Fibroblast of skin of abdomen (primary cell): ENCODE measurements around the gene TTPAL.
"Not testable (repeated sequence)": the region's sequence is repeated elsewhere in the genome, so short reads cannot be mapped to it uniquely, and the experiment has no call there.

Experiments
- DNase-seq: peaks from one replicate; pipeline ENCODE4 v3.0.0-alpha.2; 2013

TTPAL gene

DNA sequence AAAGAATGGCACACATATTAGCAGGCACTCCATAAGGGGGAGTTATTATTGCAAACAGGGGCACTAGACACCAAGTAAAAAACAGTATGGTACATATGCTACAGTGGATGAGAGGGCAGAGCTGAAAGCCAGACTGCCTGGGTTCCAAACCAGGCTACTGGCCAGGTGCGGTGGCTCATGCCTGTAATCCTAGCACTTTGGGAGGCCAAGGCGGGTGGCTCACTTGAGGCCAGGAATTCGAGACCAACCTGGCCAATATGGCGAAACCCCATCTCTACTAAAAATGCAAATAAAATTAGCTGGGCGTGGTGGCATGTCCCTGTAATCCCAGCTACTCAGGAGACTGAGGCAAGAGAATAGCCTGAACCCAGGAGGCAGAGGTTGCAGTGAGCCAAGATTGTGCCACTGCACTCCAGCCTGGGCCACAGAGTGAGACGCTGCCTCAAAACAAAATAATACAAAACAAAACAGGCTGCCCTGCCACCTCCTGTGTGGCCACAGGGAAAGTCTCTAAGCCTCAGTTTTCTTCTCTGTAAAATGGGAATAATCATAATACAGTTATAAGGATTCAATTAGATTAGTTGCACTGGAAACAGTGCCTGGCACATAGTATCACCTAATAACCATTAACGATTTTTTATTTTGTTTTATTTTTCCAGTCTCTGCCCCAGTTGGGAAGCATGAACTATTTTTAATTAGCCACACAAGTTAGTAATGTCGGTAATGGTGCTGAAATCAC lies 7.5 kb upstream of the TTPAL start:
- no peak for DNase-seq

DNA sequence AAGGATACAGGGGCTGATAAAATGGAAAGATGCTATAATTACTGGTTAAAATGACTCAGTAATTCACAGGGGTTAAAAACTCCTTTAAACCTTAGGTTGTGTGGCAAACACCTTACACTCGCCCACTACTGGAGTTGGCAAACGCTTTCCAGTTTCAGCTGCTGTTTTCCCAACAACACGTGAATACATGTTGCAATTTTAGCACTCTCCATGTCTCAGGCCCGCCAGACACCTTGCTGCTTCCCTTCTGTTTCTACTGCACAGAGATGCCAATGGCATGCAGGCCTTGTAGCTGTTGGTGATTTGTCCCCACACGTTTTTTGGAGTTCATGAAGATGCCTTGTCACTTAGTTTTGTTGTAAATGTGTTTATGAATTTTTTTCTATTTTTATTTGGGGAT lies 5.3 kb upstream of the TTPAL start:
- DNase-seq = no peak

DNA sequence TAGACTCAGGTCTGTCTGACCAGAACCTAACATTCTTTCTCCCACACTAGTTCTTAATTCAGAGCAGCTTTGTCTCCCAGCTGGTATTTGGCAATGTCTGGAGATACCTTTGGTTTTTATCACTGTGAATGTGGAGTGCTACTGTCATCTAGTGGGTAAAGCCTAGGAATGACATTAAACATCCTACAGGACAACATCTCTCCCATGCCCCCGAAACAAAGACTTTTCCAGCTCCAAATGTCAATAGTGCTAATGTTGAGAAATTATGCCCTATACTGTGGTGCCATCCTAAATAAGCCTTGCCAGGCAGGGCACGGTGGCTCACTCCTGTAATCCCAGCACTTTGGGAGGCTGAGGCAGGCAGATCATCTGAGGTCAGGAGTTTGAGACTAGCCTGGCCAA lies 4.2 kb upstream of the TTPAL start:
- peak; percentile 65 for DNase-seq

DNA sequence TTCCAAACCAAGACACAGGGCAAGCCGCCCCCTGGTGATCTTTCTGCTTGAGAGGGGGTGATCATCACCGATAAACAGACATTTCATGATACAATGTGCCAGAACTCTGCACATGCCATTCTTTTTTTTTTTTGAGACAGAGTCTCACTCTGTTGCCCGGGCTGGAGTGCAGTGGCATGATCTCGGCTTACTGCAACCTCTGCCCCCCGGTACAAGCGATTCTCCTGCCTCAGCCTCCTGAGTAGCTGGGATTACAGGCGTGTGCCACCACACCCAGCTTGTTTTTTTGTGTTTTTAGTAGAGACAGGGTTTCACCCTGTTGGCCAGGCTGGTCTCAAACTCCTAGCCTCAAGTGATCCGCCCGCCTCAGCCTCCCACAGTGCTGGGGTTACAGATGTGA lies 3.4 kb upstream of the TTPAL start:
- DNase-seq = not testable (repeated sequence)

DNA sequence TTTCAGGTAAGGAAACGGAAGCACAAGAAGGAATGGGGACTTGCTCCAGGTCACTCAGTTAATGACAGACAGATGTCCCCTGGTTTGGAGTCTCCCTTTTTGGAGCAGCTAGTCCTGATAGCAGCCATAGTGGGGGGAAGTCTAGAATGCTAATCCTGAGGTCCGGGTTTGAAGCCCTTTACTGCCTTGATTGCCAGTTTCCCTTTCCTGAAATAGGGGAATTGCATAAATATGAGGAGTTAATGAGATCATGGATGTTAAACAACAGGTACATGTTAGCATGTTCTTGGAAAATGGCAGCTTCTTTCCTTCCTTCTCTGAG lies 341 bp upstream of the TTPAL start:
- DNase-seq = no peak

DNA sequence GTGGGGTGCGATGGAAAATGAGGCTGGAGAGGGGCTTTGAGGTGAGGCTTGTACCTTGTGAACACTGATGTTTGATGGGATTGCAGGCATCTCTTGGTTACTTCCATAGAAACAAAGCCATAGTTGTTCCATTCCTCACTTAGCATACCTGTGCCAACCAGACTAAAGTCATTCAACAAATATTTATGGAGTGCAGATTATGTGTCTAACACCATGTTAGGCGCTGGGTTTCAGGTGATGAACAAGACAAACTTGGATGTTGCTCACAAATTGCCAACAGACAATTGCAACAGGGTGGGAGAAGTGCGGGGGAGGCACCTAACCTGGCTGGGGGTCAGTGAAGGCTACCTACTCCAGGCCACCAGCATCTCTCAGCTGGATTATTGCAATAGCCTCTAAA lies 1.5 kb downstream of the TTPAL start:
- DNase-seq = no peak

DNA sequence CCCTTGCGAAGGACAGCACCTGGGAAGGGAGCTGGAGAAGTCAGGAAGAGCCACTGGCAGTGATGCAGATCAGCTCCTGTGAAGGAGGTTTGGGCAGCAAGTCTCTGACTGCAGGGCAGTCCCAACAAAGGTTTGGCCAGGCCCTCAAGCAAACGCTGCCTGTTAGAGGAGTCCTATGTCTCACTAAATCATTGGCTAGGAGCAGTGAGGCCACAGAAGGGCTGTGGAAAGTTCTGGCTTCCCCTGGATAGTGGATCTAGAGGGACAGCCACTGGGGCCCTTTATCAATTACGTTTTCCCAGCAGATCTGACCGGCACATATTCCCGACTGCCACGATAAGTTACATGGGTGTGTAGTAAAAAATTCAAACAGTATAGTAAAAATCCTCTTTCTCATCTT lies 2.5 kb downstream of the TTPAL start:
- no peak for DNase-seq

DNA sequence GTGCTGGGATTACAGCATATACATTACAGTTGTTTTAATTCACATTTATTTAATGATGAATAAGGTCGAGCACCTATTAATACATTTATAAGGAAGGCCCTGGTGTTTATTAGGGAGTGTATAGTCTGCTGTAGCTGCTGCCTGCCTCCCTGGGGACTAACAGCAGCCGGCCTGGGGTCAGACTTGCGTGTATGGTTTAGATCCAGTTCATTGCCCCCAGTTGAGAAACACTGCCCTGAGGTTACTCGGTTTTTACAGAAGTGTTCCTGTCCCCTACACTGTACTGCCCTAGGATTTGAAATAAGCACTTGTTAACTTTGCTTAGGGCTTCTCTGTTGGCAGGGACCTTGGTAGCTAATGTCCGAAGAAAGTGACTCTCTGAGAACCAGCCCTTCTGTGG lies 4.0 kb downstream of the TTPAL start:
- DNase-seq = no peak

DNA sequence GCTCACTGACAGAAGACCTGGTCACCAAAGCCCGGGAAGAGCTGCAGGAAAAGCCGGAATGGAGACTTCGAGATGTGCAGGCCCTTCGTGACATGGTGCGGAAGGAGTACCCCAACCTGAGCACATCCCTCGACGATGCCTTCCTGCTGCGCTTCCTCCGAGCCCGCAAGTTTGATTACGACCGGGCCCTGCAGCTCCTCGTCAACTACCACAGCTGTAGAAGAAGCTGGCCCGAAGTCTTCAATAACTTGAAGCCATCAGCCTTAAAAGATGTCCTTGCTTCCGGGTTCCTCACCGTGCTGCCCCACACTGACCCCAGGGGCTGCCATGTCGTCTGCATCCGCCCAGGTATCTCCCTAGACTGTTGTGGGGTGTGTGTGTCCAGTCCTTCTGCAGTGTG lies 4.4 kb downstream of the TTPAL start:
- no peak for DNase-seq

DNA sequence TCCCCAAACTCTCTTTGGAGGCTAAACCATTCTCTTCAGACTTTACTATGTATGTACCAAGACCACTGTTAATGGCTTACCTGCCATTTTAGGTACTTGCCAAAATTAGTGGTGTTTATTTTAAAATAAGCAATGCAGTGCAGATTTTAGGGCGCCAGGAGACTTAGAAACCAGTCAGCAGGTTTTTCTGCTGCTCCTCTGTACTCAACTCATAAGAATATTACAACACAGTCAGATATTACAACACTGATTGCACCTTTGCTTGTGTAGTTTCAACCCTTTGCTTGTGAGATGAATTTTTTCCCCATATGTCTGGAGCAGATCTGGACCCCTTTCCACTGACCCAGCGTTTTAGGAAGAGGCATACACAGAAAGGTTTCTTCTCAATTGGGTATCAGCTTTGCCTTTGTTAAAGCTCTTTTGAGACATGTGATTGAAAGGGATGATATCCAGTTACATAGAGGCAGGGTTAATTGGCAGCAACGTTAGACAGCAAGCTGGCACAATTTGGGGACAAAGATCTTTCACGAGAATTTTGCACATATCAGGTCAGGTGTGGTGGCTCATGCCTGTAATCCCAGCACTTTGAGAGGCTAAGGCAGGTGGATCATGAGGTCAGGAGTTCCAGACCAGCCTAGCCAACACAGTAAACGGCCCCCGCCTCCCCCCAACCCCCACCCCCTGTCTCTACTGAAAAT lies 6.2 kb downstream of the TTPAL start:
- DNase-seq = no peak

DNA sequence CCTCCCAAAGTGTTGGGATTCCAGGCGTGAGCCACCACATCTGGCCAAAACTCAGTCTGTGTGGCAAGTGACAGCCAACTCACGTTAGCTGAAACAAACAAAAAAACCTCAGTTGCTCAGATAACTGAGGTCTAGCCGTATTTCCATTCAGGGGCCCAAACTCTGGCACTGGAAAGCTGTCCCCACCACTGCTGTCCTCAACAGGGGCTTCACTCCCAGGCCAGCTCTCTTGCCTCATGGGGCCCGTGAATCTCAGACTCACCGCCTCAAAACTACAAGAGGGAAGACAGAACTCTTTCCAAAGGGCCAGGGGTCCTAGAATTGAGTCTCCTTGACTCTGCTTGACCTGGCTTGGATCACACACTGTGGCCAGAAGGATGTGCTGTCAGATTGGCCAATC lies 7.4 kb downstream of the TTPAL start:
- DNase-seq = no peak

DNA sequence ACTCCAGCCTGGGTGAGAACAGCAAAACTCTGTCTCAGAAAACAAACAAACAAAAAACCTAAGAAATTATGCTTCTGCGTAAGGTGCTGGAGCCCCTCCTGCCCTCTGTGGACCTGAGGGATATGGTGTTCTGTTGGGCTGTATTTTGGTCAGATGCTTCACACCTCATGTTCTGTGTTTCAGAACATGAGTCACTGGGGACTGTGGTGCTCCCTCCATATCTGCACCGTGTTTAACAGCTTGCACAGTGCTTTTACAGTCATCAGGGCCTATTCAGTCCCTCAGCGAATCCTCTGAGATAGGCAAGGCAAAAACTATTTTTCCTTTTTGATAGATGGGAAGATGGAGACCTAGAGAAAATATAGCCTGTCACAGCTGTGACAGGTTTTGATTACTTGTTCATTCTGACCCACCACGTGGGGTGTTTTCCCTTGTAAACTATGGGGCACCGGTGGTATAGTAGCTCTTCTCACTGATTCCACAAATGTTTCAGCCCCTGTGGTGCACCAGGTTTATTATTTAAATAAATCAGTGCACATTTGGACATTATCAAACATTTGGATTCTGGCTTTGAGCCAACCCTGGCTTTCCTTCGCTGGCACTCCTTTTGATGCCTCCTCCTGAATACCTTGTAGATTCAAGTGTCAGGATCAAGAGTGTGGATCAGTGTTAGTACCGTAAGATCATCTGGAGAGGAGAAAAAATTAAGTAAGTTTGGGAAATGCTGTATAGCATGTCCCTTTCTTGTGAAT lies 9.6 kb downstream of the TTPAL start:
- no peak for DNase-seq

DNA sequence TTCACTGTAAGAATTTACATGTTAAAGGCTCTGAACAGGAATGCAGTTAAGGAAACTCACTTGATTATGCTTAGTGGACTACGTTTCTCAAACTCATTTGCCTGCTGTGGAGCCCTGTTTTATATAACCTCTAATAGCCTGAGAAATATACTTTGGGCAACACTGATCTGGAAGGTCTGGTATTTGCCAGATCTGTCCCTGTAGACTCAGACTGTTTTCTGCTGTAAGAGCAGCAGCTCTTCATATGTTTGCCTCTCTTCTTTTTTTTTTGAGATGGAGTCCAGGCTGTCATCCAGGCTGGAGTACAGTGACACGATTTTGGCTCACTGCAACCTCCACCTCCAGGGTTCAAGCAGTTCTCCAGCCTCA lies 10.1 kb downstream of the TTPAL start:
- DNase-seq = no peak

DNA sequence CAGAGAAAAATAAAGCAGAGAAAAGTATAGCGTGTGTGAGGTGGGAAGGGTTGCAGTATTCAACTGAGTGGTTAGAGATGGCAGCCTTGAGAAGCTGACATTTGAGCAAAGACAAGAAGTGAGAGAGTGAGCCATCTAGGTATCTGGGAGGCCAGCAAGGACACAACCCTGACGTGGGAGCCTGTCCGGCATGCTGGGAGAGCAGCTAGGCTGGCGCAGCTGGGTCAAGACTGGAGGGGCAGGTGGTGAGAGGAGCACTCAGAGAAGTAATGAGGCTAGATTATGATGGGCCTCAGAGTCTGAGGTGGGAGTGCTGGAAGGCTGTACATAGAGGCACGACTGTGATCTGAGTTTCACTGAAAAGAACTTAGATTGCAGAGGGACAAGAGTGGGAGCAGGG lies 12.9 kb downstream of the TTPAL start:
- no peak for DNase-seq

DNA sequence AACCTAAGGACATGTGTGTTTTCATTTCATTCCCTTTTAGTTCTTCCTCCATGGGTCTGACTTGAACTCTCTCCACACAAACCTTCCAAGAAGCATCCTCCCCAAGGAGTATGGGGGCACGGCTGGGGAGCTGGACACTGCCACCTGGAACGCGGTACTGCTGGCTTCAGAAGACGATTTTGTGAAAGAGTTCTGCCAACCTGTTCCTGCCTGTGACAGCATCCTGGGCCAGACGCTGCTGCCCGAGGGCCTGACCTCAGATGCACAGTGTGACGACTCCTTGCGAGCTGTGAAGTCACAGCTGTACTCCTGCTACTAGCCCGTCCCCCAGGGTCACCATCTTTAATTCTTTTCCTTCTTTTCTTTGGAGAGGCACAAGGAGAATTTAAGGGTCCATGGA lies 13.5 kb downstream of the TTPAL start:
- DNase-seq = no peak

DNA sequence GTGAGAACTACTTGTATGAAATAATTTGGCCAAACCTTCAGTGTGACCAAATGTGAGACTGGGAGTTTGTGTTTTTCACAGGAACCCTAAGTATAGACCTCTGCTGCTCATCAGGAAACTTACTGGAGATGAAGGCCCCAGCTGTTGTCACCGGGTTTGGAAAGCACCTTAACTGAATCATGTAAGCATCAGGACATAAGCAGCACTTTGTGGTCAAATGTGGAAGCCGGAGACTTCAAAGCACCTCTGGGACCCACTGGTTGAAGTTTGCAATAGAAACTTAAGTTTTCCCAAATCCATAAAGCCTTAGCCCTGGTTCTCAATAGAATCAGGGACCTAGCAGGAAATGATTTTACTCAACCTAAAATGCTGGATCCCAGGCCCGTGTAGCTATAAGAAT lies 14.3 kb downstream of the TTPAL start:
- DNase-seq = no peak

DNA sequence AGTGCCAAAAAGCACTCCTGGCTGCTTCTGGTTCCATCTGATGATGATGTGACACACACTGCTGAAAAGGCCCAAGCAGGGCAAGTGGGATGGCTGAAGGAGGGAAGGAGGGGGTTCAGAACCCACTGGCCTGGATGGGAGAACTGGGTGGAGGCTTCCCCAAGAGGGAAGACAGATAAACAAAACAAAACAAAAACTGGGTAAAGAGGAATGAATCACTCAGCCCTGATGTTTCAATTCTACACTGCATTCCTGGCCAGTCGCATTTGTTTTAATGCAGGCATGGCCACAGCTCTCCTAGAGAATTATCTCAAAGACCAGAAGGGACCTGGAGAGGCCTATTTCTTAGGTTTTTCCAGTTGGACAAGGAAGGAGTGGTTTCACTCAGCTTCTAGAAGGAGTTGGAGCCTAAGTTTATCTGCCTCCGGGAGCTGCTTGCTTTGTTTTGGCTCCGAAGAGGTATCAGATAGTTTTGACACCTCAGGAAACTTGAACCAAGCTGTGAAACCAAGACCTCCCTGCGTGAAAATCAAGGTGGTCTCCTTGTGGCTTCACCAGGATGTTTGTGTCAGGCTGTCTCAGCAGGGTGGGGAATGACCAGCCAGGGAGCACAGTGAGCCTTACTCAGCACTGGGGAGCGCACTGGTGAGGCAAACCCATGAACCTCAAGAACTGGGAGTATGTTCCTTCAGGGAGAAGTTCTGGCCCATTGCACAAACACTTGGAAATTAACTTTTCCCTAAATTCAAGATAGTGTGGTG lies 16.1 kb downstream of the TTPAL start:
- DNase-seq = no peak

DNA sequence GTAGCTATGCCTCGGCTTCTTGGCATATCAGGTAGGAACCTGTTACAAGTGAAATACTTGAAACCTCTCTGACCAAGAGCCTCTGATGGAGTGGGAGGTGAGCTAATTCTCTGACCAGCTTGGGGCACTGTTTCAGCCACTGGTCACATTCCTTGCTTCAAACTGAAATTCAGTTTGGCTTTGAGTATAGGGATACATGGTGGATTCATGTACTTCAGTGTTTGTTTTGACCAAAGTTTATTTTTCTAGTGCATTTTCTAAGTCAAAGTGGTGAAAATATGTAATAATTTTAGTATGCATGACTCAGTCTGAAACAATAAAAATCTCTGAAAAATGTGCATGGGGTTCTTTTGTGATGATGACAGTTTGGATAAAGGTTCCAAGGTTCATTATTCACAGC lies 18.6 kb downstream of the TTPAL start:
- DNase-seq = peak; percentile 49

DNA sequence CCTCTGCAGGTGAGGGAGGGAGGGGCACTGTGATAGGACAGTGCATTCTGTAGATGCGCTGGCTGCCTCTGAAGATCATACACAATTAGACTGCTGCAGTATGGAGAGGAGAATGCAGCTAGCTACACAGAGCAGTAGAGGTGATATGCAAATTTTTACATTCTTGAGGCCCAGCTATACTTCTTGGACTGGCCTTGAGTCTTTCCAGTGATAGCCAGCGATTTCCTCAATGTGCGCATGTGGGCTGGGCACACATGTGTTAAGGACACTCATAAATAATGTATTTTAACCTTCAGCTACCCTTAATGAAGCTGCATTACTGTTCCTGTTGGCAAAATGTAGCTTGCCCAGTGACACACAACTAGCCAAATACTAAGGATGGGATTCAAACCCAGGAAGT lies 19.0 kb downstream of the TTPAL start:
- DNase-seq = no peak

DNA sequence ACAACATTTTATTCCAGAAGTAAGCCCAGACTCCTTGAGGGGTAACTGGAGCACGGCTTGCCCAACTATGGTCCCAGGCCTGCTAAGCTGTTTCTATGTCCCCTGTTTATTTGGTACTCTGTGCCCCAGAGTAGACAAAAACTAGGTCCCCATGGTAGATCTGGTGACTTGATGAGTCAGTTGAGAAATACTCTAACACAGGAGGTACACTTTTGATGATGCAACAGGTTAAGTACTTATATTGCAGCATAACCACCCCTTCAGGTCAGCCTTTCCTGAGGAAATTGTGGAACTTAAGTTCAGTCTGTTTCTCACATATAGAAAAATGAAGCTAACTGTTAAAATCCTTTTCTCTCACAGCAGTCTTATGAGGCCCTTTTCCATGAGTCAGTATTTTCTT lies 19.6 kb downstream of the TTPAL start:
- DNase-seq = peak; percentile 56

DNA sequence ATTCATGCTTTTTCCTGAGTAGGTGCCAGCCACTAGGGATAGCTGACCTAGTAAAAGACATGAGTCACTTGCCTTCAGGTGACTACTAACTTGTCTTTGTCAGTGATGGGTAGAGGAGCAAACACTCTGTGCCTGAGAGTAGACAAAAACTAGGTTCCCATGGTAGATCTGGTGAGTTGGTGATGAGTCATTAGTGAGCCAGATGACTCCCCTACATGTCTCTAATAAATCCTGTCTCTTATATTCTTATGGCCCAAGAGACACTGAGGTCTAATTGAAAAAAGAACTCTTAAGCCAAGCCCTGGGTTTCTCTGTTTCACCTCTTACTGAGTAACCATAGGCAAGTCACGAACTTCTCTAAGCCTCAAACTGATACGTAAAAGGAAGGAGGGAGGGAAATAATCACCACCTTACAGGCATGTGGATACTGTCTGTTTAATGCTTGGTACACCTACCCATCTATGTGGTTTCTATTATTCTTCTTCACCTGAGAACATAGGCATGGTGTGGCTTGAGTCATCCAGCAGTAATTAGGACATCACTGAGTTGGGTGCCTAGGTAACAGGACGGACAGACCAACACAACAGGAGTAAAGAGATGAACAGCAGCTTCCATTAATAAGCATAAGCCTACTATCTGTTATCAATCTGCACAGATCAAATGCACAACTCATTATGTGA lies 20.3 kb downstream of the TTPAL start:
- peak; percentile 93 for DNase-seq

DNA sequence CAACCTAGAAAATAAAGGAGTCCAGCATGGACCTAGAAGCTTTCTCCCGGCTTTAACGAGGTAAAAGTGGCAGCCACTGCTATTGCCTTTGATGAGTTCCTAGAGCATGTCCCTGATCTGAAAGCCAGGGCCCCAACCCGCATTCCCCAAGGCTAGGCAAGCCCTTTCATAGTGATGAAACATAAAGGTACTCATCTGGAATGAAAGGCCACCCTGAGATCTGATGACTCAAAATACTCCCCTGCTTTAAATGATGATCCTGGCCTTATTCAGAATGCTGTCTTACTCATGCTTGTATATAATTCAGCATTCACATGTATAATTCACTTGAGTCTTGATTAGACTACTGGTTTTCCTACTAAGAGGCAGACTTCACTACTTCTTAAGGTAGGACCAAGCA lies 21.3 kb downstream of the TTPAL start:
- peak; percentile 89 for DNase-seq

DNA sequence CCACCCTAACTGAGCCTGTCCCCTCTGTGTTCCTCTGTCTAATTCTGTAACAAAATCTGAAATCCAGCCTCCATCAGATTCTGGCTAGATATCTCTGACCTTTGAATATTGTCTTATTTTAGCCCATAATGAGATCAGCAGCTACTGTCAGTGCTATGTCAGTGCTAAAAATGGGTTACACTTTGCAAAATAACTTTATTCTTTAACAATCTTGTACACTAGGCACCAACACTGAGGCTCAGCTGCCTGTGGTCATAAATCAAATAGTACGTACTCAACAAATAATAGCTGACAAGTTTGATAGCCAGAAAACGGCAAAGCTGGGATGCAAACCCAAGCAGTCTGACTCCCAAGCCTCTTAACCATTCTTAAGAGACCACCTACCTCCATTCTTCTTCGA lies 22.1 kb downstream of the TTPAL start:
- DNase-seq = no peak
